OCI-LY3 (cell line): Measurements from ENCODE around the gene RALBP1.

Experiments
- CTCF ChIP-seq: fragments of 200-600, 300-600 bp; sonication (generic); IDR thresholded peaks from 2 replicates; pipeline ENCODE4 v1.5.1; 2014; ENCODE audit warnings: antibody characterized with exemption, low read length, low read depth
- EZH2phosphoT487 ChIP-seq: fragments of 200-600 bp; shearing (Covaris generic); IDR thresholded peaks from 2 replicates; pipeline ENCODE4 v1.6.1; 2018; ENCODE audit warnings: antibody characterized with exemption, mixed run types, low read depth

- no peak for TF ChIP-seq CTCF
- TF ChIP-seq EZH2phosphoT487: no peak
Measured at GRCh38 chr18:9574473-9575115, 99.3 kb downstream of the RALBP1 start.
